ENCODE measurements around the gene INSRR. TPM values are rescaled to one million over a fixed set of nuclear protein-coding genes. Genes with fewer than 3 reads are reported as not detected.

The INSRR gene
- total and polyA plus RNA-seq, 9 of the 15 experiments (the other 6 are each of a cell fraction or from before 2014, with no cell fraction given), result 0.03 to 0.18 (median 0.06) TPM; not detected in 3

- TF ChIP-seq ZNF280A (IDR thresholded peaks at IDR 0.05; ENCODE audit: low read depth, partially characterized antibody) (no peak), ZNF778 (CRISPR knock-in tag; IDR thresholded peaks at IDR 0.05) (no peak)
These were observed 49.1 kb downstream of the INSRR start (continued) for GRCh38 chr1:156809711-156810366.

GRCh38 chr1:156809281-156809680 is 49.6 kb downstream of the INSRR start:
- FAIRE-seq, result no peak
- no peak for ATAC-seq
- BruUV-seq (replicated peaks), result no TSS peak
- Histone ChIP-seq H3K4me3 (no peak overlapping the region), H2AFZ (ENCODE audit: low read depth, low read length) (no peak overlapping the region), H4K20me1 (replicated peaks; ENCODE audit: control insufficient read depth, insufficient read depth, low read length) (no peaks in the 10 kb centered on the region), H3K4me2 (ENCODE audit: insufficient read depth, low read length) (no peak overlapping the region), H3K27ac (ENCODE audit: extremely low read depth, low read depth, low read length) (no peak overlapping the region), H3K9ac (ENCODE audit: insufficient read depth in 1 of 2, low read depth in 2 of 2, low read length in 2 of 2) (peak overlapping the region in 1 of 2 experiments; percentile 59; a peak in 1 of 4 replicates), H3K9me3 (replicated peaks; ENCODE audit: control insufficient read depth, insufficient read depth, low read depth, low read length) (no peaks in the 10 kb centered on the region), H3K79me2 (ENCODE audit: control insufficient read depth, insufficient read depth, low read length) (peaks cover 15% of the 10 kb centered on the region), H3K9me1 (ENCODE audit: control insufficient read depth, insufficient read depth, low read length) (no peaks in the 10 kb centered on the region), H3K27me3 (ENCODE audit: control insufficient read depth in 2 of 2, insufficient read depth in 2 of 2, low read length in 2 of 2) (no peaks in the 10 kb centered on the region), H3K4me1 (replicated peaks in 1 of 2; ENCODE audit: control insufficient read depth in 2 of 2, insufficient read depth in 2 of 2, low read length in 2 of 2) (peaks cover 37 to 40% of the 10 kb centered on the region in 2 experiments), H3K36me3 (ENCODE audit: control insufficient read depth, insufficient read depth, low read length) (peaks cover 25% of the 10 kb centered on the region; the same call in 2 of the 3 replicates)
- WGBS (ENCODE audit: insufficient coverage, low coverage, missing lambda C conversion rate), result 75% methylated on average over 3 of the region's 10 CpGs
- DNase-seq (ENCODE audit: extremely low read depth in 1 of 4, low spot score in 3 of 4), result no peak
- POLR2A ChIA-PET, result interaction anchor here (0.6 to 1.1 kb wide), 3 partner anchors 13 to 81 kb away, joined by 3 read pairs; partner anchors contain the start of genes ISG20L2 and METTL25B
- 0 out of 2 replicates have a peak, but pooled peaks have one; percentile 18 for TF ChIP-seq ZNF263 (CRISPR knock-in tag; IDR thresholded peaks at IDR 0.05; ENCODE audit: borderline replicate concordance)
- TF ChIP-seq RBFOX2 (IDR thresholded peaks at IDR 0.05; ENCODE audit: low read depth, low read length), result 0 out of 2 replicates have a peak, but pooled peaks have one; percentile 31
- TF ChIP-seq BDP1 (IDR thresholded peaks at IDR 0.05; ENCODE audit: insufficient read depth, insufficient read length), result no peak
- TF ChIP-seq ZNF584 (CRISPR knock-in tag; IDR thresholded peaks at IDR 0.05; ENCODE audit: low read depth), result no peak
- CTCF ChIA-PET (ENCODE audit: low intra/inter-chr PET ratio), result interaction anchor here (0.5 kb wide), 1 partner anchor 32 kb away, joined by 3 read pairs; no protein-coding TSS in a partner anchor
- intact Hi-C loops (cut with micrococcal nuclease) (no loop called here), in situ Hi-C loops (cut with MboI) (no loop called here)

Measured in K562 (cell line).